GM12878 (cell line): ENCODE data around the gene B4GALT7. TPM values are rescaled to one million over a fixed set of nuclear protein-coding genes. Genes with fewer than 3 reads are reported as not detected.
A peak's percentile ranks its signal among the peaks of the same experiment; 100 is the strongest.

Experiments
- ATAC-seq: fragments of 200-7000 bp; cut with Tn5 transposase; 3 replicates; pipeline ENCODE4 v1.9.1; 2020; ENCODE audit warnings: mild to moderate bottlenecking, moderate library complexity
- BruUV-seq: library from RNA; stranded (reverse); fragments of 400-500 nt; replicated peaks from 2 replicates; lab custom pipeline; 2021; lab: Mats Ljungman, UMichigan
- CTCF ChIA-PET: fragments of 300-600 bp; sonication (Branson Sonifier 250); formaldehyde crosslinking; extraction: SDS; loops from one replicate; lab custom pipeline; 2021; ENCODE audit warnings: inconsistent platforms; lab: Yijun Ruan, JAX
- POLR2A ChIA-PET: fragments of 350-600 bp; formaldehyde crosslinking; extraction: SDS; loops from one replicate; lab custom pipeline; 2021; ENCODE audit warnings: inconsistent platforms; lab: Charles Lee
- RAD21 ChIA-PET: fragments of 300-600 bp; sonication (Branson Sonifier 250); formaldehyde crosslinking; loops from one replicate; lab custom pipeline; 2023; ENCODE audit warnings: antibody characterized with exemption; ENCODE audit not compliant: unreplicated experiment; lab: Charles Lee
- SMC1A ChIA-PET: fragments of 300-600 bp; sonication (Branson Sonifier 250); formaldehyde crosslinking; loops from one replicate; lab custom pipeline; 2023; ENCODE audit not compliant: unreplicated experiment, uncharacterized antibody; lab: Charles Lee
- DNase-seq: peaks from one replicate; pipeline ENCODE4 v3.0.0-alpha.2; 2011; ENCODE audit warnings: low read depth, low spot score
- FAIRE-seq: peaks from 3 replicates; lab custom pipeline; 2011; peaks lifted over from hg19 to GRCh38; lab: Jason Lieb, UNC
- H2AFZ ChIP-seq: 2 replicates; pipeline ENCODE4 v1.6.0; 2011; ENCODE audit warnings: low read depth, low read length, control low read depth; ENCODE audit not compliant: control insufficient read depth
- H3K27ac ChIP-seq: 2 replicates; pipeline ENCODE4 v1.5.1; 2011; ENCODE audit warnings: control low read depth; ENCODE audit not compliant: control insufficient read depth, insufficient read depth
- H3K27me3 ChIP-seq, 2 experiments: replicated peaks in 1 of 2; 2 replicates each; pipeline versions ENCODE4 v1.6.0 to v1.6.1; 2011; ENCODE audit warnings: low read length in 1 of 2; ENCODE audit not compliant: control insufficient read depth in 2 of 2, insufficient read depth in 2 of 2
- H3K36me3 ChIP-seq, 2 experiments: 2 replicates each; pipeline ENCODE4 v1.5.1; 2011; ENCODE audit warnings: low read length in 1 of 2; ENCODE audit not compliant: control insufficient read depth in 2 of 2, insufficient read depth in 2 of 2
- H3K4me1 ChIP-seq: 2 replicates; pipeline ENCODE4 v1.6.1; 2011; ENCODE audit warnings: mild to moderate bottlenecking, low read length, moderate library complexity, mixed read lengths; ENCODE audit not compliant: control insufficient read depth, insufficient read depth
- H3K4me2 ChIP-seq: 2 replicates; pipeline ENCODE4 v1.6.0; 2011; ENCODE audit warnings: control low read depth; ENCODE audit not compliant: control insufficient read depth, insufficient read depth
- H3K4me3 ChIP-seq: fragments of 200-600 bp; sonication (generic); 2 replicates; pipeline ENCODE4 v1.5.1; 2016
- H3K79me2 ChIP-seq: 2 replicates; pipeline ENCODE4 v1.6.0; 2011; ENCODE audit warnings: low read length; ENCODE audit not compliant: control insufficient read depth, insufficient read depth
- H3K9ac ChIP-seq: 2 replicates; pipeline ENCODE4 v1.8.0; 2011; ENCODE audit warnings: low read length, control low read depth, mixed read lengths; ENCODE audit not compliant: control insufficient read depth, insufficient read depth
- H3K9me3 ChIP-seq: replicated peaks from 3 replicates; pipeline ENCODE4 v1.5.1; 2011; ENCODE audit warnings: mild to moderate bottlenecking, low read length; ENCODE audit not compliant: control insufficient read depth, insufficient read depth
- H4K20me1 ChIP-seq: 2 replicates; pipeline ENCODE4 v1.6.0; 2011; ENCODE audit not compliant: control insufficient read depth, insufficient read depth
- CBX3 ChIP-seq: fragments of 200-600 bp; sonication (generic); IDR thresholded peaks from 2 replicates; pipeline ENCODE4 v1.6.1; 2016; ENCODE audit warnings: low read depth, borderline replicate concordance
- HDAC6 ChIP-seq: fragments of 200-600 bp; sonication (generic); IDR thresholded peaks from one replicate; pipeline ENCODE4 v1.8.0; 2017; ENCODE audit warnings: antibody characterized with exemption; ENCODE audit not compliant: unreplicated experiment
- HDGF ChIP-seq: fragments of 450-650 bp; IDR thresholded peaks from 2 replicates; pipeline ENCODE4 v1.6.1; 2016; ENCODE audit warnings: antibody characterized with exemption
- MLLT1 ChIP-seq: fragments of 450-650 bp; IDR thresholded peaks from 2 replicates; pipeline ENCODE4 v1.6.1; 2016; ENCODE audit warnings: mild to moderate bottlenecking
- MTA2 ChIP-seq: fragments of 450-650 bp; IDR thresholded peaks from 2 replicates; pipeline ENCODE4 v1.6.1; 2016; ENCODE audit warnings: low read depth, mild to moderate bottlenecking, moderate library complexity
- NBN ChIP-seq: fragments of 450-650 bp; IDR thresholded peaks from 2 replicates; pipeline ENCODE4 v1.6.1; 2016
- PML ChIP-seq: IDR thresholded peaks from 2 replicates; pipeline ENCODE4 v1.6.1; 2012; ENCODE audit warnings: low read length, inconsistent platforms
- RCOR1 ChIP-seq: conservative IDR thresholded peaks from 2 replicates; pipeline ENCODE4 v1.6.1; 2012; ENCODE audit warnings: low read depth, low read length, improper control_type of control experiment
- ZBTB40 ChIP-seq: fragments of 450-650 bp; IDR thresholded peaks from 2 replicates; pipeline ENCODE4 v1.6.1; 2016; ENCODE audit warnings: mild to moderate bottlenecking, moderate library complexity, borderline replicate concordance
- WGBS: methylation state at CpG from one replicate; pipeline ENCODE4 v1.1.6; 2016; ENCODE audit warnings: low lambda C conversion rate; ENCODE audit not compliant: insufficient replicate concordance, insufficient coverage; ENCODE audit errors: missing lambda C conversion rate; 5-methylcytosine and 5-hydroxymethylcytosine counted together
- in situ Hi-C: fragments of 300-500 bp; cut with MboI; formaldehyde crosslinking; loops from 9 replicates; pipeline ENCODE4 v1.14.3; 2018; ENCODE audit warnings: mixed read lengths
- intact Hi-C: fragments of 100-400 bp; cut with micrococcal nuclease; formaldehyde crosslinking; loops from one replicate; pipeline ENCODE4 v1.14.2; 2022; ENCODE audit not compliant: unreplicated experiment
- polyA plus RNA-seq, 11 experiments: library from polyadenylated mRNA; depleted of rRNA in 4 of 11; unstranded in 6 of 11; stranded (reverse) in 5 of 11; fragments of >200 nt; fragmentation: Nextera tagmentation in 4 of 11; fragmentation: Illumina TruSeq in 1 of 11; extraction: Ambion mirVana in 4 of 11; extraction: Trizol in 1 of 11; gene quantifications; 1 replicate in 1 of 11; 2 replicates in 10 of 11; pipeline versions ENCODE4 v1.2.1 to v1.2.3, GENCODE V29; 2011 to 2016; ENCODE audit warnings: inconsistent platforms in 2 of 11, missing spikeins in 2 of 11, low read depth in 1 of 11
- total RNA-seq, 4 experiments: library from RNA; depleted of rRNA in 3 of 4; stranded (reverse); fragments of >200 nt in 3 of 4; fragmentation: Illumina TruSeq in 1 of 4; extraction: Trizol in 1 of 4; gene quantifications; 2 replicates each; pipeline versions ENCODE4 v1.2.1 to v1.2.3, GENCODE V29; 2013 to 2021

Gene B4GALT7
- total and polyA plus RNA-seq, 10 of the 15 experiments (the other 5 are each of a cell fraction or from before 2014, with no cell fraction given) = 0.34 to 27.3 (median 16.4) TPM

GRCh38 chr5:177600508-177601018 lies 631 bp downstream of the B4GALT7 start:
- Histone ChIP-seq H2AFZ (peak overlapping the region; percentile 84), H3K9me3 (no peaks in the 10 kb centered on the region), H3K27ac (peak overlapping the region; percentile 69), H3K79me2 (peaks cover 13% of the 10 kb centered on the region), H3K4me2 (peak overlapping the region; percentile 79), H4K20me1 (no peaks in the 10 kb centered on the region), H3K4me3 (peak overlapping the region; percentile 85), H3K27me3 (no peaks in the 10 kb centered on the region), H3K36me3 (peaks cover 5 to 9% of the 10 kb centered on the region in 2 experiments; a peak in 3 of 4 replicates), H3K4me1 (peaks cover 3% of the 10 kb centered on the region; the same call in 1 of the 2 replicates), H3K9ac (peak overlapping the region; percentile 82)
- ATAC-seq (peak; percentile 18), FAIRE-seq (no peak), DNase-seq (no peak)
- WGBS = 6% methylated on average over 14 of the region's 16 CpGs
- RAD21 ChIA-PET = no interaction called here
- CTCF ChIA-PET = interaction anchor here (0.6 to 1.7 kb wide), 3 partner anchors 8 to 211 kb away, joined by 3 to 5 read pairs (median 4); partner anchors contain the start of gene TMED9
- POLR2A ChIA-PET = interaction anchor here (0.9 kb wide), 1 partner anchor 8 kb away, joined by 3 read pairs; the partner anchor contains the start of gene TMED9
- BruUV-seq = no TSS peak
- TF ChIP-seq HDGF (peak; percentile 68; the same call in 1 of the 2 replicates), HDAC6 (no peak), NBN (peak; percentile 63; the same call in 1 of the 2 replicates), ZBTB40 (peak; percentile 21; the same call in 1 of the 2 replicates), RCOR1 (no peak), CBX3 (no peak), MTA2 (0 out of 2 replicates have a peak, but pooled peaks have one; percentile 12), MLLT1 (0 out of 2 replicates have a peak, but pooled peaks have one; percentile 25), PML (no peak)
- SMC1A ChIA-PET = no interaction called here
- intact Hi-C loops = loop anchor here (5.0 kb wide), 1 partner anchor 93 kb away; the partner anchor contains the start of gene DOK3
- in situ Hi-C loops = loop anchor here (10.0 to 25.0 kb wide), 3 partner anchors 464 to 1563 kb away; no protein-coding TSS in a partner anchor
